Forelimb muscle (tissue), 1 donor: ENCODE data around the gene GYS1. TPM values are rescaled to one million over a fixed set of nuclear protein-coding genes. Genes with fewer than 3 reads are reported as not detected.

Experiments used
- DNase-seq: peaks from one replicate; pipeline ENCODE4 v3.0.0-alpha.2; 2013; ENCODE audit warnings: low read depth
- polyA plus RNA-seq: library from polyadenylated mRNA; unstranded; fragments of 120-200 nt; gene quantifications from one replicate; pipeline ENCODE4 v1.2.1, GENCODE V29; 2013; ENCODE audit not compliant: insufficient read length

Gene GYS1
- polyA plus RNA-seq, 1 donor, result 89.0 TPM

GRCh38 chr19:49017666-49018351 lies 24.7 kb upstream of the GYS1 start:
- no peak for DNase-seq

GRCh38 chr19:49017041-49017665 lies 24.0 kb upstream of the GYS1 start, which contains the start of gene LHB:
LHB (minus strand) TSS chr19:49017091; CDS start chr19:49017081, 10 bp downstream.
- no peak for DNase-seq

- DNase-seq, result no peak
These were observed 23.1 kb upstream of the GYS1 start for GRCh38 chr19:49016067-49016839.

GRCh38 chr19:49014870-49015255 lies 21.8 kb upstream of the GYS1 start:
- no peak for DNase-seq

GRCh38 chr19:49014123-49014869 lies 21.2 kb upstream of the GYS1 start:
- DNase-seq, result no peak

- no peak for DNase-seq
These were observed 18.1 kb upstream of the GYS1 start for GRCh38 chr19:49011194-49011593.

GRCh38 chr19:49010453-49010852 lies 17.3 kb upstream of the GYS1 start:
- DNase-seq, result no peak

- no peak for DNase-seq
These were observed 16.7 kb upstream of the GYS1 start for GRCh38 chr19:49009828-49010227.

GRCh38 chr19:49006905-49007304 lies 13.8 kb upstream of the GYS1 start:
- DNase-seq, result no peak

- no peak for DNase-seq
These were observed 12.0 kb upstream of the GYS1 start for GRCh38 chr19:49004964-49005614.

GRCh38 chr19:49004133-49004532 lies 11.0 kb upstream of the GYS1 start:
- no peak for DNase-seq

GRCh38 chr19:48999481-49000325 lies 6.6 kb upstream of the GYS1 start:
- no peak for DNase-seq

- DNase-seq, result no peak
These were observed 4.9 kb upstream of the GYS1 start for GRCh38 chr19:48997972-48998371.

- DNase-seq, result no peak
These were observed 902 bp upstream of the GYS1 start for GRCh38 chr19:48994035-48994386.

- no peak for DNase-seq
These were observed 431 bp downstream of the GYS1 start for GRCh38 chr19:48992581-48993174.

- peak; percentile 44 for DNase-seq
These were observed 1.1 kb downstream of the GYS1 start for GRCh38 chr19:48991873-48992580.

GRCh38 chr19:48991011-48991609 lies 2.0 kb downstream of the GYS1 start:
- no peak for DNase-seq

GRCh38 chr19:48990400-48990799 lies 2.7 kb downstream of the GYS1 start:
- no peak for DNase-seq

GRCh38 chr19:48989701-48990291 lies 3.3 kb downstream of the GYS1 start:
- no peak for DNase-seq
